Loucy (cell line): ENCODE data around the gene PCIF1.

Source experiments
- EZH2phosphoT487 ChIP-seq: fragments of 200-600 bp; IDR thresholded peaks from 2 replicates; pipeline ENCODE4 v1.6.1; 2018; ENCODE audit warnings: antibody characterized with exemption, mild to moderate bottlenecking, moderate library complexity, borderline replicate concordance
- TF ChIP-seq, protein P1 (sequence below): fragments of 200-600 bp; sonication (generic); conservative IDR thresholded peaks from 2 replicates; pipeline ENCODE4 v1.5.1; 2014; ENCODE audit warnings: mild to moderate bottlenecking, antibody characterized with exemption, low read length

DNA sequence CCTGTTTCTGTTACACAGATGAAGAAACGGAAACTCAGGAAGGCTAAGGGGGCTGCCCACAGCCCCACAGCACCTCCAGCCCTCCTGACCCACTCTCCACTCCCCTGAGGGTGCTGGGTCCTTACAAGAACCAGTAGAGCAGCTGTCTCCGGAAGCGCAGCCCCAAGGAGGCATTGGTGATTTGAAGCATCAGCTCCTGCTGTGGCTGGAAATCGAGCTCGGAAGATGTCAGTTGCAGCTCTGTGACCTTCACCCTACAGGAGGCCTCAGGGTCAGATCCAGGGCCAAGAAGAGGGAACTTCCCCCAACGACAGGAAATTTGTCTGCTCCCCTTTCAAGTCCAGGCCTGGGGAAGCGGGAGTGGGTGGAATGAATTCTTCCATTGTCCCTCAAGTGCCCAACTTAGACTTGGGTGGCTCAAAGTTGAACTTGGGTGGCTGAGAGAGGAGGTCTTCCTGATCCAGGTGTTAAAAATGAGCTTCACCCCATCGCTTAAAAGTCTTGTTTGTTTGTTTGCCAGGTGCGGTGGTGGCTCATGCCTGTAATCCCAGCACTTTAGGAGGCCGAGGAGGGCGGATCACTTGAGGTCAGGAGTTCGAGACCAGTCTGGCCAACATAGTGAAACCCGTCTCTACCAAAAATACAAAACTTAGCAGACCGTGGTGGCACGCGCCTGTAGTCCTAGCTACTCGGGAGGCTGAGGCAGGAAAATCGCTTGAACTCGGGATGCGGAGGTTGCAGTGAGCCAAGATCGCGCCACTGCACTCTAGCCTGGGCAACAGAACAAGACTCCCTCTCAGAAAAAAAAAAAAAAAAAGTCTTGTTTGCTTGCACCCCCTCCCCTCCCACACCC lies 24.4 kb upstream of the PCIF1 start:
- TF ChIP-seq, protein P1, sequence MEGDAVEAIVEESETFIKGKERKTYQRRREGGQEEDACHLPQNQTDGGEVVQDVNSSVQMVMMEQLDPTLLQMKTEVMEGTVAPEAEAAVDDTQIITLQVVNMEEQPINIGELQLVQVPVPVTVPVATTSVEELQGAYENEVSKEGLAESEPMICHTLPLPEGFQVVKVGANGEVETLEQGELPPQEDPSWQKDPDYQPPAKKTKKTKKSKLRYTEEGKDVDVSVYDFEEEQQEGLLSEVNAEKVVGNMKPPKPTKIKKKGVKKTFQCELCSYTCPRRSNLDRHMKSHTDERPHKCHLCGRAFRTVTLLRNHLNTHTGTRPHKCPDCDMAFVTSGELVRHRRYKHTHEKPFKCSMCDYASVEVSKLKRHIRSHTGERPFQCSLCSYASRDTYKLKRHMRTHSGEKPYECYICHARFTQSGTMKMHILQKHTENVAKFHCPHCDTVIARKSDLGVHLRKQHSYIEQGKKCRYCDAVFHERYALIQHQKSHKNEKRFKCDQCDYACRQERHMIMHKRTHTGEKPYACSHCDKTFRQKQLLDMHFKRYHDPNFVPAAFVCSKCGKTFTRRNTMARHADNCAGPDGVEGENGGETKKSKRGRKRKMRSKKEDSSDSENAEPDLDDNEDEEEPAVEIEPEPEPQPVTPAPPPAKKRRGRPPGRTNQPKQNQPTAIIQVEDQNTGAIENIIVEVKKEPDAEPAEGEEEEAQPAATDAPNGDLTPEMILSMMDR = no peak
- no peak for TF ChIP-seq EZH2phosphoT487
